Neutrophil (primary cell): ENCODE results near the gene ANGPT4.

Experiments
- H3K27ac ChIP-seq: fragments of 200-600 bp; sonication (generic); 2 replicates; pipeline ENCODE4 v1.5.1; 2016; ENCODE audit warnings: mild to moderate bottlenecking, moderate library complexity
- H3K27me3 ChIP-seq: fragments of 200-600 bp; sonication (generic); 2 replicates; pipeline ENCODE4 v1.6.0; 2016; ENCODE audit warnings: mild to moderate bottlenecking
- H3K36me3 ChIP-seq: fragments of 200-600 bp; sonication (generic); 2 replicates; pipeline ENCODE4 v1.5.1; 2017
- H3K4me1 ChIP-seq, 2 experiments: fragments of 200-600 bp in 1 of 2; sonication (generic) in 1 of 2; 1 replicate in 1 of 2; 2 replicates in 1 of 2; pipeline versions ENCODE4 v1.5.1 to v1.6.1; 2013 to 2016; ENCODE audit warnings: low read depth in 1 of 2, low read length in 1 of 2, mild to moderate bottlenecking in 1 of 2, moderate library complexity in 1 of 2; ENCODE audit not compliant: control insufficient read depth in 1 of 2, insufficient read depth in 1 of 2
- H3K4me3 ChIP-seq, 2 experiments: fragments of 200-600 bp in 1 of 2; sonication (generic) in 1 of 2; 1 replicate in 1 of 2; 2 replicates in 1 of 2; pipeline ENCODE4 v1.5.1; 2013 to 2016; ENCODE audit warnings: low read depth in 1 of 2, low read length in 1 of 2, mild to moderate bottlenecking in 1 of 2, moderate library complexity in 1 of 2
- H3K9me3 ChIP-seq: fragments of 200-600 bp; sonication (generic); 2 replicates; pipeline ENCODE4 v1.5.1; 2016
- CTCF ChIP-seq: fragments of 200-600 bp; sonication (generic); IDR thresholded peaks from 2 replicates; pipeline ENCODE4 v1.5.1; 2016; ENCODE audit warnings: antibody characterized with exemption

The ANGPT4 gene

GRCh38 chr20:872855-873520, 43.1 kb downstream of the ANGPT4 start:
- Histone ChIP-seq H3K27me3 (no peaks in the 10 kb centered on the region), H3K4me1 (no peaks in the 10 kb centered on the region), H3K27ac (no peak overlapping the region), H3K36me3 (no peaks in the 10 kb centered on the region), H3K4me3 (no peak overlapping the region), H3K9me3 (no peaks in the 10 kb centered on the region)
- no peak for TF ChIP-seq CTCF

GRCh38 chr20:871948-872347, 44.2 kb downstream of the ANGPT4 start:
- no peak overlapping the region for H3K4me3 ChIP-seq
- H3K36me3 ChIP-seq = no peaks in the 10 kb centered on the region
- H3K27me3 ChIP-seq = no peaks in the 10 kb centered on the region
- no peak for TF ChIP-seq CTCF
- no peaks in the 10 kb centered on the region for H3K9me3 ChIP-seq
- H3K4me1 ChIP-seq = no peaks in the 10 kb centered on the region
- H3K27ac ChIP-seq = no peak overlapping the region

GRCh38 chr20:871436-871835, 44.7 kb downstream of the ANGPT4 start:
- no peaks in the 10 kb centered on the region for H3K36me3 ChIP-seq
- no peak overlapping the region for H3K4me3 ChIP-seq
- TF ChIP-seq CTCF = no peak
- no peaks in the 10 kb centered on the region for H3K4me1 ChIP-seq
- no peaks in the 10 kb centered on the region for H3K27me3 ChIP-seq
- no peak overlapping the region for H3K27ac ChIP-seq
- no peaks in the 10 kb centered on the region for H3K9me3 ChIP-seq

DNA sequence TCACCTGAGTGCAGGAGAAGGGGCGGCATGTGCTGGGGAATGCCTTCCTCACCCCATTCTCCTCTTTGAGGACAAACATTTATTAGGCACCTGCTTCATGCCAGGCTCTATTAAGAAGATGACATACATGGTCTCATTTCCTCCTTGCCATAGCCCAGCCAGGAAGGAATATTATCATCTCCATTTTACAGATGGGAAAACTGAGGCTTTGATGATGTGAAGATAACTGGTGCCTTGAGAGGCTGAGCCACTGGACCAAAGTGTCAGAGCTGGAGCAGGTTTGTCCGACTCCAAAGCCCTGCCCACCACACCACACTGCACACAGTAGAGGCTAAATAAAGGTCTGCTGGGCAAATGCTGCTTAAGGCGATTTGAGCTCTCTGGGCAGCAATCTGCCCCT, 45.4 kb downstream of the ANGPT4 start:
- Histone ChIP-seq H3K27me3 (no peaks in the 10 kb centered on the region), H3K27ac (no peak overlapping the region), H3K36me3 (no peaks in the 10 kb centered on the region), H3K4me1 (no peaks in the 10 kb centered on the region), H3K4me3 (no peak overlapping the region), H3K9me3 (no peaks in the 10 kb centered on the region)
- TF ChIP-seq CTCF = no peak

GRCh38 chr20:869606-870005, 46.5 kb downstream of the ANGPT4 start:
- Histone ChIP-seq H3K4me3 (no peak overlapping the region), H3K36me3 (no peaks in the 10 kb centered on the region), H3K27ac (no peak overlapping the region), H3K4me1 (no peaks in the 10 kb centered on the region), H3K9me3 (no peaks in the 10 kb centered on the region), H3K27me3 (no peaks in the 10 kb centered on the region)
- no peak for TF ChIP-seq CTCF

DNA sequence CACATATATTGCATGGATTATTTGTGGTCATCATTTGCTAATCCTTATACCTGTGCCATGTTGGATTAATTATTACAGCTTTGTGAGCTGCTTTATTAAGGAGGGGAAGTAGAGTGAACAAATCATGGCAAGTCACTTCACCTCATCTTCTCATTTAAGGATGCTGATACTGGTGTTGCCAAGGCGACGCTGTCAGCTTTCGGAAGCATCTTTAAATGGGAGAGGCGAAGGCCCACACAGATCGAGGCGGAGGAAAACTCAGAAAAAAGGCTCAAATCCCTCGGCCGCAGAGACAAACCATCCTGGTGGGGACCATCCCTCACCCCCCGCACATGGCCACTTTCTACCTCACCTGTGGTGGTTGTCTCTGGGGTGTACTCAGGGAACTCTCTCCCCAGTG, 47.9 kb downstream of the ANGPT4 start:
- Histone ChIP-seq H3K4me3 (no peak overlapping the region), H3K4me1 (no peaks in the 10 kb centered on the region), H3K9me3 (no peaks in the 10 kb centered on the region), H3K27me3 (no peaks in the 10 kb centered on the region), H3K27ac (no peak overlapping the region), H3K36me3 (no peaks in the 10 kb centered on the region)
- no peak for TF ChIP-seq CTCF
